IgD-negative memory B cell (primary cell): ENCODE measurements around the gene OSBPL10. TPM values are rescaled to one million over a fixed set of nuclear protein-coding genes. Genes with fewer than 3 reads are reported as not detected.

ENCODE experiments used
- H3K27ac Mint-ChIP-seq, 3 donors: one replicate each; pipeline ENCODE4 v1.8.0; 2020 to 2022; ENCODE audit warnings: mild to moderate bottlenecking in 3 of 3, mixed read lengths in 3 of 3, moderate library complexity in 1 of 3
- H3K27me3 Mint-ChIP-seq: one replicate; pipeline ENCODE4 v1.8.0; 2021; ENCODE audit warnings: mixed read lengths
- H3K36me3 Mint-ChIP-seq: one replicate; pipeline ENCODE4 v1.8.0; 2020; ENCODE audit warnings: mild to moderate bottlenecking, mixed read lengths
- H3K4me1 Mint-ChIP-seq, 3 donors: one replicate each; pipeline ENCODE4 v1.8.0; 2020 to 2022; ENCODE audit warnings: mixed read lengths in 3 of 3, mild to moderate bottlenecking in 1 of 3
- H3K4me3 Mint-ChIP-seq, 4 donors: one replicate each; pipeline ENCODE4 v1.8.0; 2020 to 2022; ENCODE audit warnings: mild to moderate bottlenecking in 4 of 4, mixed read lengths in 4 of 4, moderate library complexity in 3 of 4
- H3K9me3 Mint-ChIP-seq, 3 donors: one replicate each; pipeline ENCODE4 v1.8.0; 2020 to 2021; ENCODE audit warnings: mixed read lengths in 3 of 3, mild to moderate bottlenecking in 1 of 3
- polyA plus RNA-seq: library from polyadenylated mRNA; unstranded; fragments of 300-500 nt; fragmentation: Illumina TruSeq; gene quantifications from one replicate; pipeline ENCODE4 v1.2.3, GENCODE V29; 2021

Gene OSBPL10
- polyA plus RNA-seq, 1 donor from 2014 or later = 126 TPM

GRCh38 chr3:31766669-31767068 lies 214.4 kb downstream of the OSBPL10 start:
- no peaks in the 10 kb centered on the region for H3K9me3 Mint-ChIP-seq
- no peaks in the 10 kb centered on the region for H3K27me3 Mint-ChIP-seq
- H3K27ac Mint-ChIP-seq = peak overlapping the region in 2 of 3 donors; percentile 20 to 50
- H3K4me3 Mint-ChIP-seq = no peak overlapping the region
- H3K4me1 Mint-ChIP-seq = peaks cover 52 to 59% (median 57%) of the 10 kb centered on the region in 3 donors
- H3K36me3 Mint-ChIP-seq = peaks cover 8% of the 10 kb centered on the region

- Mint-ChIP-seq H3K9me3 (no peaks in the 10 kb centered on the region), H3K4me1 (peaks cover 50 to 58% (median 51%) of the 10 kb centered on the region in 3 donors), H3K27me3 (no peaks in the 10 kb centered on the region), H3K27ac (peak overlapping the region in 2 of 3 donors; percentile 56 to 72), H3K36me3 (peaks cover 7% of the 10 kb centered on the region), H3K4me3 (no peak overlapping the region)
These were observed 215.2 kb downstream of the OSBPL10 start for GRCh38 chr3:31765871-31766270.

- H3K4me1 Mint-ChIP-seq = peaks cover 48 to 56% (median 50%) of the 10 kb centered on the region in 3 donors
- H3K27me3 Mint-ChIP-seq = no peaks in the 10 kb centered on the region
- peaks cover 7% of the 10 kb centered on the region for H3K36me3 Mint-ChIP-seq
- peak overlapping the region in 2 of 3 donors; percentile 9 to 18 for H3K27ac Mint-ChIP-seq
- H3K4me3 Mint-ChIP-seq = no peak overlapping the region
- H3K9me3 Mint-ChIP-seq = no peaks in the 10 kb centered on the region
These were observed 217.3 kb downstream of the OSBPL10 start for GRCh38 chr3:31763731-31764130.

- no peaks in the 10 kb centered on the region for H3K9me3 Mint-ChIP-seq
- no peak overlapping the region for H3K4me3 Mint-ChIP-seq
- H3K27me3 Mint-ChIP-seq = no peaks in the 10 kb centered on the region
- H3K4me1 Mint-ChIP-seq = peaks cover 49 to 56% (median 52%) of the 10 kb centered on the region in 3 donors
- peak overlapping the region in 2 of 3 donors; percentile 18 to 60 for H3K27ac Mint-ChIP-seq
- H3K36me3 Mint-ChIP-seq = peaks cover 9% of the 10 kb centered on the region
These were observed 218.1 kb downstream of the OSBPL10 start for GRCh38 chr3:31762888-31763351.

GRCh38 chr3:31762097-31762764 lies 218.8 kb downstream of the OSBPL10 start:
- H3K4me3 Mint-ChIP-seq = peak overlapping the region in 3 of 4 donors; percentile 0 to 62 (median 28)
- peak overlapping the region; percentile 4 to 76 (median 60) for H3K27ac Mint-ChIP-seq
- H3K36me3 Mint-ChIP-seq = peaks cover 6% of the 10 kb centered on the region
- no peaks in the 10 kb centered on the region for H3K27me3 Mint-ChIP-seq
- no peaks in the 10 kb centered on the region for H3K9me3 Mint-ChIP-seq
- H3K4me1 Mint-ChIP-seq = peaks cover 51 to 57% (median 56%) of the 10 kb centered on the region in 3 donors

GRCh38 chr3:31760654-31761053 lies 220.4 kb downstream of the OSBPL10 start:
- Mint-ChIP-seq H3K4me1 (peaks cover 57 to 66% (median 64%) of the 10 kb centered on the region in 3 donors), H3K36me3 (peaks cover 6% of the 10 kb centered on the region), H3K9me3 (no peaks in the 10 kb centered on the region), H3K27me3 (no peaks in the 10 kb centered on the region), H3K27ac (no peak overlapping the region), H3K4me3 (no peak overlapping the region)

- Mint-ChIP-seq H3K4me1 (peaks cover 57 to 65% (median 61%) of the 10 kb centered on the region in 3 donors), H3K9me3 (no peaks in the 10 kb centered on the region)
These were observed 222.6 kb downstream of the OSBPL10 start for GRCh38 chr3:31758322-31758965.

GRCh38 chr3:31755926-31756658 lies 225.0 kb downstream of the OSBPL10 start:
- peak overlapping the region in 2 of 4 donors; percentile 35 to 62 for H3K4me3 Mint-ChIP-seq
- H3K9me3 Mint-ChIP-seq = no peaks in the 10 kb centered on the region
- peaks cover 53 to 61% (median 58%) of the 10 kb centered on the region in 3 donors for H3K4me1 Mint-ChIP-seq
- H3K27ac Mint-ChIP-seq = peak overlapping the region; percentile 68 to 78 (median 71)
- H3K36me3 Mint-ChIP-seq = peaks cover 10% of the 10 kb centered on the region
- H3K27me3 Mint-ChIP-seq = no peaks in the 10 kb centered on the region

More at GRCh38 chr3:31758322-31758965, 222.6 kb downstream of the OSBPL10 start:
- peaks cover 5% of the 10 kb centered on the region for H3K36me3 Mint-ChIP-seq
- peak overlapping the region; percentile 11 to 68 (median 48) for H3K27ac Mint-ChIP-seq
- H3K4me3 Mint-ChIP-seq = peak overlapping the region in 1 of 4 donors; percentile 45
- H3K27me3 Mint-ChIP-seq = no peaks in the 10 kb centered on the region

- Mint-ChIP-seq H3K4me1 (peaks cover 50 to 59% (median 58%) of the 10 kb centered on the region in 3 donors), H3K36me3 (peaks cover 10% of the 10 kb centered on the region), H3K27ac (peak overlapping the region; percentile 51 to 71 (median 68)), H3K4me3 (peak overlapping the region in 2 of 4 donors; percentile 34 to 62), H3K9me3 (no peaks in the 10 kb centered on the region), H3K27me3 (no peaks in the 10 kb centered on the region)
These were observed 226.3 kb downstream of the OSBPL10 start for GRCh38 chr3:31754575-31755278.

- Mint-ChIP-seq H3K27ac (peak overlapping the region in 2 of 3 donors; percentile 25 to 71), H3K4me3 (no peak overlapping the region), H3K27me3 (no peaks in the 10 kb centered on the region), H3K4me1 (peaks cover 42 to 49% (median 45%) of the 10 kb centered on the region in 3 donors), H3K36me3 (peaks cover 10% of the 10 kb centered on the region), H3K9me3 (no peaks in the 10 kb centered on the region)
These were observed 228.0 kb downstream of the OSBPL10 start for GRCh38 chr3:31753050-31753425.

- Mint-ChIP-seq H3K36me3 (peaks cover 10% of the 10 kb centered on the region), H3K4me3 (no peak overlapping the region), H3K4me1 (peaks cover 39 to 44% (median 39%) of the 10 kb centered on the region in 3 donors), H3K9me3 (no peaks in the 10 kb centered on the region), H3K27me3 (no peaks in the 10 kb centered on the region), H3K27ac (no peak overlapping the region)
These were observed 228.6 kb downstream of the OSBPL10 start for GRCh38 chr3:31752305-31753049.

- Mint-ChIP-seq H3K4me3 (no peak overlapping the region), H3K36me3 (peaks cover 10% of the 10 kb centered on the region), H3K27ac (no peak overlapping the region), H3K9me3 (no peaks in the 10 kb centered on the region), H3K4me1 (peaks cover 18 to 23% (median 21%) of the 10 kb centered on the region in 3 donors), H3K27me3 (no peaks in the 10 kb centered on the region)
These were observed 230.7 kb downstream of the OSBPL10 start for GRCh38 chr3:31750341-31750740.

- H3K9me3 Mint-ChIP-seq = no peaks in the 10 kb centered on the region
- H3K36me3 Mint-ChIP-seq = peaks cover 11% of the 10 kb centered on the region
- no peak overlapping the region for H3K4me3 Mint-ChIP-seq
- H3K4me1 Mint-ChIP-seq = peaks cover 8 to 10% (median 9%) of the 10 kb centered on the region in 3 donors
- H3K27ac Mint-ChIP-seq = peak overlapping the region; percentile 6 to 70 (median 42)
- no peaks in the 10 kb centered on the region for H3K27me3 Mint-ChIP-seq
These were observed 232.1 kb downstream of the OSBPL10 start for GRCh38 chr3:31748933-31749295.
